ENCODE data around the gene UBE2D4.
"Not testable (repeated sequence)": the region's sequence is repeated elsewhere in the genome, so short reads cannot be mapped to it uniquely, and the experiment has no call there.

Gene UBE2D4

GRCh38 chr7:43914795-43915194 lies 11.4 kb upstream of the UBE2D4 start:
- no peak for DNase-seq (ENCODE audit: low read depth)

- no peak for DNase-seq (ENCODE audit: low read depth)
Measured at GRCh38 chr7:43915907-43916306, 10.3 kb upstream of the UBE2D4 start.

- DNase-seq (ENCODE audit: low read depth): no peak
Measured at GRCh38 chr7:43921423-43921822, 4.8 kb upstream of the UBE2D4 start.

GRCh38 chr7:43922726-43923125 lies 3.5 kb upstream of the UBE2D4 start:
- no peak for DNase-seq (ENCODE audit: low read depth)

GRCh38 chr7:43926798-43927123 lies 525 bp downstream of the UBE2D4 start:
- DNase-seq (ENCODE audit: low read depth): no peak

- DNase-seq (ENCODE audit: low read depth): no peak
Measured at GRCh38 chr7:43927810-43928209, 1.6 kb downstream of the UBE2D4 start.

GRCh38 chr7:43929529-43930457 lies 3.6 kb downstream of the UBE2D4 start:
- no peak for DNase-seq (ENCODE audit: low read depth)

GRCh38 chr7:43931346-43931745 lies 5.1 kb downstream of the UBE2D4 start:
- no peak for DNase-seq (ENCODE audit: low read depth)

- DNase-seq (ENCODE audit: low read depth): no peak
Measured at GRCh38 chr7:43933902-43934560, 7.8 kb downstream of the UBE2D4 start.

- no peak for DNase-seq (ENCODE audit: low read depth)
Measured at GRCh38 chr7:43937444-43937843, 11.2 kb downstream of the UBE2D4 start.

GRCh38 chr7:43938892-43939482 lies 12.8 kb downstream of the UBE2D4 start:
- no peak for DNase-seq (ENCODE audit: low read depth)

- no peak for DNase-seq (ENCODE audit: low read depth)
Measured at GRCh38 chr7:43942250-43942649, 16.0 kb downstream of the UBE2D4 start.

GRCh38 chr7:43942997-43943396 lies 16.8 kb downstream of the UBE2D4 start:
- DNase-seq (ENCODE audit: low read depth): no peak

- DNase-seq (ENCODE audit: low read depth): no peak
Measured at GRCh38 chr7:43943417-43944187, 17.4 kb downstream of the UBE2D4 start.

- DNase-seq (ENCODE audit: low read depth): no peak
Measured at GRCh38 chr7:43944286-43944685, 18.1 kb downstream of the UBE2D4 start.

GRCh38 chr7:43952028-43952427 lies 25.8 kb downstream of the UBE2D4 start:
- DNase-seq (ENCODE audit: low read depth): no peak

GRCh38 chr7:43953071-43953470 lies 26.8 kb downstream of the UBE2D4 start:
- no peak for DNase-seq (ENCODE audit: low read depth)

- DNase-seq (ENCODE audit: low read depth): no peak
Measured at GRCh38 chr7:43954524-43955228, 28.4 kb downstream of the UBE2D4 start.

- DNase-seq (ENCODE audit: low read depth): no peak
Measured at GRCh38 chr7:43956027-43956426, 29.8 kb downstream of the UBE2D4 start.

GRCh38 chr7:43960933-43961332 lies 34.7 kb downstream of the UBE2D4 start:
- DNase-seq (ENCODE audit: low read depth): no peak

GRCh38 chr7:43966392-43966791 lies 40.2 kb downstream of the UBE2D4 start:
- not testable (repeated sequence) for DNase-seq (ENCODE audit: low read depth)
